ENCODE results near the gene LINC01488. TPM values are rescaled to one million over a fixed set of nuclear protein-coding genes. Genes with fewer than 3 reads are reported as not detected.

The LINC01488 gene
- total and polyA plus RNA-seq, 9 of the 15 experiments (the other 6 are each of a cell fraction or from before 2014, with no cell fraction given): not detected

DNA sequence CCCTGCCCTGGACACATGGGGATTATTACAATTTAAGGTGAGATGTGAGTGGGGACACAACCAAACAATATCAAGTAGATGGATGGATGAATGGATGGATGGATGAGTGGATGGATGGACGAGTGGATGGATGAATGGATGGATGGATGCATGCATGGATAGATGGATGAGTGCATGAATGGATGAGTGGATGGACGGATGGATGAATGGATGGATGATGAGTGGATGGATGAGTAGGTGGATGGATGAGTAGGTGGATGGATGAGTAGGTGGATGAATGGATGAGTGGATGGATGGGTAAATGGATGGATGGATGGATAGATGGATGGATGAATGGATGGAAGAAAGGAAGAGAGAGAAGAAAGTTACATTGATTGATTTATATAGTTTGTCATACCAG is 859 bp downstream of the LINC01488 start (continued):
- TF ChIP-seq PHF21A (IDR thresholded peaks at IDR 0.05; ENCODE audit: borderline replicate concordance, low read depth) (no peak), LEF1 (IDR thresholded peaks at IDR 0.05) (no peak), SNIP1 (IDR thresholded peaks at IDR 0.05; ENCODE audit: low read depth) (no peak), SAFB2 (IDR thresholded peaks at IDR 0.05; ENCODE audit: borderline replicate concordance, low read depth, low read length, severe bottlenecking) (no peak), EHMT2 (IDR thresholded peaks at IDR 0.05) (peak; percentile 65), PML (IDR thresholded peaks at IDR 0.05; ENCODE audit: low read length) (no peak), POLR2AphosphoS2 (IDR thresholded peaks at IDR 0.05; ENCODE audit: low read length) (no peak)
- TF ChIP-seq, protein P1, sequence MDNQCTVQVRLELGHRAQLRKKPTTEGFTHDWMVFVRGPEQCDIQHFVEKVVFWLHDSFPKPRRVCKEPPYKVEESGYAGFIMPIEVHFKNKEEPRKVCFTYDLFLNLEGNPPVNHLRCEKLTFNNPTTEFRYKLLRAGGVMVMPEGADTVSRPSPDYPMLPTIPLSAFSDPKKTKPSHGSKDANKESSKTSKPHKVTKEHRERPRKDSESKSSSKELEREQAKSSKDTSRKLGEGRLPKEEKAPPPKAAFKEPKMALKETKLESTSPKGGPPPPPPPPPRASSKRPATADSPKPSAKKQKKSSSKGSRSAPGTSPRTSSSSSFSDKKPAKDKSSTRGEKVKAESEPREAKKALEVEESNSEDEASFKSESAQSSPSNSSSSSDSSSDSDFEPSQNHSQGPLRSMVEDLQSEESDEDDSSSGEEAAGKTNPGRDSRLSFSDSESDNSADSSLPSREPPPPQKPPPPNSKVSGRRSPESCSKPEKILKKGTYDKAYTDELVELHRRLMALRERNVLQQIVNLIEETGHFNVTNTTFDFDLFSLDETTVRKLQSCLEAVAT (IDR thresholded peaks at IDR 0.05): 0 out of 4 replicates have a peak, but pooled peaks of 1 of the 2 experiments have one; percentile 33

DNA sequence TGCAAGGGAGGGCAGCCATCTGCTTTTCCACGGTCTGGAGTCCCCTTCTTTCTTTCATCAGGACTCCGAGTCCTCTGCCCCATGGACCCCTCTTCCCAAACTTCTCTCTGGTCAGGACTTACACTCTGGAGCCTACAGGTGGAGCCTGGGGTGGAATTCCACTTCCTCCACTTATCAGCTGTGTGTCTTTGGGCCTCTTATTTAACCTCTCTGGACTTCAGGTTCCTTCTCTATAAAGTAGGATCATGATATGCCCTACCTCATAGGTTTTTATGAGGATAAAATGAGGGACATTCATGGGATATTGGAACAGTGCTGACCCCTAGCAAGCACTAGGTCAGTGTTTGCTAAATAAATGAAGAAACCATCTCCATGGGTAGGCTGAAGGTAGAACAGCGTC is 1.7 kb downstream of the LINC01488 start:
- H3K4me1 ChIP-seq (replicated peaks in 1 of 2; ENCODE audit: control insufficient read depth in 2 of 2, insufficient read depth in 2 of 2, low read length in 2 of 2): peaks cover 0 to 37% of the 10 kb centered on the region in 2 experiments; a peak in 2 of 5 replicates
- in situ Hi-C loops (cut with MboI): no loop called here
- no peak overlapping the region for H2AFZ ChIP-seq (ENCODE audit: low read depth, low read length)
- ChIA-PET CTCF (ENCODE audit: low intra/inter-chr PET ratio) (no interaction called here), POLR2A (interaction anchor here (0.7 kb wide), 1 partner anchor 1229 kb away, joined by 3 read pairs; no protein-coding TSS in a partner anchor)
- H3K27ac ChIP-seq (ENCODE audit: extremely low read depth, low read depth, low read length): no peak overlapping the region
- no peaks in the 10 kb centered on the region for H4K20me1 ChIP-seq (replicated peaks; ENCODE audit: control insufficient read depth, insufficient read depth, low read length)
- H3K27me3 ChIP-seq (ENCODE audit: control insufficient read depth in 2 of 2, insufficient read depth in 2 of 2, low read length in 2 of 2): peaks cover 9 to 75% of the 10 kb centered on the region in 2 experiments
- ATAC-seq (no peak), FAIRE-seq (no peak), DNase-seq (ENCODE audit: extremely low read depth in 1 of 4, low spot score in 3 of 4) (no peak)
- H3K9me1 ChIP-seq (ENCODE audit: control insufficient read depth, insufficient read depth, low read length): no peaks in the 10 kb centered on the region
- H3K36me3 ChIP-seq (ENCODE audit: control insufficient read depth, insufficient read depth, low read length): no peaks in the 10 kb centered on the region
- no peak overlapping the region for H3K9ac ChIP-seq (ENCODE audit: insufficient read depth in 1 of 2, low read depth in 2 of 2, low read length in 2 of 2)
- 13% methylated on average over 3 of the region's 3 CpGs for WGBS (ENCODE audit: insufficient coverage, low coverage, missing lambda C conversion rate)
- no TSS peak for BruUV-seq (replicated peaks)
- H3K79me2 ChIP-seq (ENCODE audit: control insufficient read depth, insufficient read depth, low read length): no peaks in the 10 kb centered on the region
- no peak for TF ChIP-seq ZFP1 (CRISPR knock-in tag; IDR thresholded peaks at IDR 0.05)
- TF ChIP-seq ZFP36 (IDR thresholded peaks at IDR 0.05; ENCODE audit: low read depth, low read length, partially characterized antibody): peak; percentile 58
- no peak for TF ChIP-seq SAFB2 (IDR thresholded peaks at IDR 0.05; ENCODE audit: borderline replicate concordance, low read depth, low read length, severe bottlenecking)
- TF ChIP-seq IFI16 (CRISPR knock-in tag; IDR thresholded peaks at IDR 0.05): no peak
- H3K9me3 ChIP-seq (replicated peaks; ENCODE audit: control insufficient read depth, insufficient read depth, low read depth, low read length): no peaks in the 10 kb centered on the region
- no peak overlapping the region for H3K4me2 ChIP-seq (ENCODE audit: insufficient read depth, low read length)
- intact Hi-C loops (cut with micrococcal nuclease): no loop called here
- H3K4me3 ChIP-seq: no peak overlapping the region

All from K562 (cell line).